OCI-LY1 (cell line): ENCODE measurements around the gene RHOT1.

Experiments used
- CTCF ChIP-seq: fragments of 200-600 bp; sonication (generic), shearing (Covaris generic); IDR thresholded peaks from 2 replicates; pipeline ENCODE4 v1.5.1; 2017; ENCODE audit warnings: mild to moderate bottlenecking, antibody characterized with exemption, low read length, moderate library complexity, mixed read lengths
- EZH2 ChIP-seq: fragments of 200-600 bp; sonication (generic), shearing (Covaris generic); IDR thresholded peaks from 2 replicates; pipeline ENCODE4 v1.8.0; 2017; ENCODE audit warnings: borderline replicate concordance, mixed run types, mild to moderate bottlenecking, antibody characterized with exemption, low read length, moderate library complexity, mixed read lengths

DNA sequence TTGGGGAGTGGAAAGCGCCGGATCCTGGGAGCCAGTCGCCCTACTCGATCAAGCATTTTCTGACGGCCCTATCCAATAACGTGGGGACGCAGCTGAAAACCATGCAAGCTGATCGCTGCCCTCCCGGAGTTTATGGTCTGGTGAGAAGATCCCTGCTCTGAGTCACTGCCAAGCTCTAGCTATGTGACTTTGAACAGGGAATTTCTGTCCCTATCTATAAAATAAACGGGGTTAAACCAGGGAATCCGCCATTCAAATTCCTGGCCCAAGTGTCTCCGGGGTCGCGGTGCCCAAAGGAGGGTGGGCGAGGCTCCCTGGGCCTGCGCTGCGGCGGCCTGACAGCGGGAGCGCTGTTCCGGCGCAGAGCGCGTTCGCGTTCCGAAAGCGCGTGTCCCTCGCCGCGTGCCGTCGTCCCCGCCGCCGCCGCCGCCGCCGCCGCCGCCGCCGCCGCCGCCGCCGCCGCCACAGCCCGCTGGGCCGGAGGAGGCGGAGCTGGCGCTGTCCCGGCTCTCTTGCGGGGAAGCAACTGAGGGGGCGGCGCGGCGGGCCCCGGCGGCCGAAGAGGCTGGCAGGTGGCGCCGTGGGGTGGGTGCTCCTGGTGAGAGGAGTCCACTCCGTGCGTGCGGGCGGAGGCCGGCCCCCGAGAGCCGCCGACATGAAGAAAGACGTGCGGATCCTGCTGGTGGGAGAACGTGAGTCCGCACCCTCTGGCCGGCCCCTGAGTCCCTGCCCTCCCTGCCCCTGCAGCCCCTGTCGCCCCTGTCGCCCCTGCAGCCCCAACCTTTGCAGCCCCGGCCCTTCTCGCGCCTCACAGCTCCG, at the start of gene RHOT1:
- TF ChIP-seq CTCF (peak; percentile 55), EZH2 (no peak)
